Brain pericyte (primary cell): ENCODE measurements around the gene JAZF1.

Experiments
- DNase-seq: peaks from one replicate; pipeline ENCODE4 v3.0.0-alpha.2; 2012; ENCODE audit warnings: low read depth, low spot score

The JAZF1 gene

GRCh38 chr7:28106321-28106829 lies 74.2 kb downstream of the JAZF1 start:
- DNase-seq = no peak

GRCh38 chr7:28105234-28105633 lies 75.4 kb downstream of the JAZF1 start:
- no peak for DNase-seq

GRCh38 chr7:28104811-28105210 lies 75.8 kb downstream of the JAZF1 start:
- DNase-seq = no peak

- DNase-seq = no peak
These were observed 76.5 kb downstream of the JAZF1 start for GRCh38 chr7:28104041-28104541.

- DNase-seq = peak; percentile 68
These were observed 77.8 kb downstream of the JAZF1 start for GRCh38 chr7:28102797-28103196.

- DNase-seq = no peak
These were observed 83.9 kb downstream of the JAZF1 start for GRCh38 chr7:28096713-28097112.

- DNase-seq = no peak
These were observed 85.4 kb downstream of the JAZF1 start for GRCh38 chr7:28095231-28095630.

GRCh38 chr7:28093623-28094232 lies 86.9 kb downstream of the JAZF1 start:
- no peak for DNase-seq

GRCh38 chr7:28091190-28091589 lies 89.4 kb downstream of the JAZF1 start:
- DNase-seq = no peak

GRCh38 chr7:28088901-28089714 lies 91.5 kb downstream of the JAZF1 start:
- no peak for DNase-seq

GRCh38 chr7:28088032-28088431 lies 92.6 kb downstream of the JAZF1 start:
- no peak for DNase-seq

GRCh38 chr7:28086198-28086597 lies 94.4 kb downstream of the JAZF1 start:
- DNase-seq = no peak

GRCh38 chr7:28083998-28084985 lies 96.3 kb downstream of the JAZF1 start:
- no peak for DNase-seq

- DNase-seq = no peak
These were observed 97.2 kb downstream of the JAZF1 start for GRCh38 chr7:28083164-28083997.

GRCh38 chr7:28082071-28082470 lies 98.5 kb downstream of the JAZF1 start:
- DNase-seq = no peak

- DNase-seq = no peak
These were observed 99.6 kb downstream of the JAZF1 start for GRCh38 chr7:28081016-28081415.

- DNase-seq = no peak
These were observed 102.3 kb downstream of the JAZF1 start for GRCh38 chr7:28078036-28078901.

- no peak for DNase-seq
These were observed 103.0 kb downstream of the JAZF1 start for GRCh38 chr7:28077616-28078015.

- DNase-seq = no peak
These were observed 104.0 kb downstream of the JAZF1 start for GRCh38 chr7:28076423-28077200.
